ENCODE results near the gene TFB2M. TPM values are rescaled to one million over a fixed set of nuclear protein-coding genes. Genes with fewer than 3 reads are reported as not detected.
A peak's percentile ranks its signal among the peaks of the same experiment; 100 is the strongest.
"Not testable (repeated sequence)": the region's sequence is repeated elsewhere in the genome, so short reads cannot be mapped to it uniquely, and the experiment has no call there.

The TFB2M gene, protein sequence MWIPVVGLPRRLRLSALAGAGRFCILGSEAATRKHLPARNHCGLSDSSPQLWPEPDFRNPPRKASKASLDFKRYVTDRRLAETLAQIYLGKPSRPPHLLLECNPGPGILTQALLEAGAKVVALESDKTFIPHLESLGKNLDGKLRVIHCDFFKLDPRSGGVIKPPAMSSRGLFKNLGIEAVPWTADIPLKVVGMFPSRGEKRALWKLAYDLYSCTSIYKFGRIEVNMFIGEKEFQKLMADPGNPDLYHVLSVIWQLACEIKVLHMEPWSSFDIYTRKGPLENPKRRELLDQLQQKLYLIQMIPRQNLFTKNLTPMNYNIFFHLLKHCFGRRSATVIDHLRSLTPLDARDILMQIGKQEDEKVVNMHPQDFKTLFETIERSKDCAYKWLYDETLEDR
- total RNA-seq (2014; rRNA removed; shearing (Covaris generic)): 23.2 and 26.3 TPM in 2 replicates

DNA sequence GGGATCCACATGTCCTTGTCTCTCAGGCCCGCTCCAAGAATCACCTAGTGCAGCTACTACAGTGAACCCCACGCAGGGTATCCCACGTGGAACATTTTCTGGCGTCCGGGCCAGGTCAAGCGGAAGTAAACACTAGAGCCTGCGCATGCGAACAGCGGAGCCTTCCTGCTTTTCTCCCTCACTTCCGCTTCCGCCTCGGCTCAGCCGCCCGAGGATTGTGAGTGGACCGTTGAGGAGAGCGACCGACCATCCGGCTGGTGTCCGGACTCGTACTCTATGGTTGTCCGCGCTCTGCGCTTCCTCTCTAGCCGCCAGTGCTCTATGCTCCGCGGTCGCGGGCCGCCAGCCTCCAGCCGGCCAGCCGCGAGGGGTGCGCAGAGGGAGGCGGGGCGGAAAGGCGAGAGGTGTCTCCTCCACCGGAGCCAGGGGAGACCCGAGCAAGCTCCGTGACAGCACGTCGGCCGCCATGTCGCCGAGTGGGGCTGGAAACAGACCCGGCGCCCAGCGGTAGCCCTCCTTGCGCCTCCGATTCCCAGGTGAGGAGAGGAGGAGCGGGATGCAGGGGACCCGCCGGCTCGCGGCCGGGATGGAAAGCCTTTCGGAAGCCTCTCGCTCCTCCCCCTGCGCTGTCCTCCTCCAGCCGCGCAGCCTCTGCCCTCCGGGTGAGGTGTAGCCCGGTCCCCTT, at the start of gene TFB2M, which contains the start of gene CNST:
TFB2M (minus strand) TSS at position 134 of the 685 bp plus-strand sequence; CDS start at position 11, 123 bp downstream.
CNST (plus strand) TSS at position 329 of the 685 bp plus-strand sequence. CDS start 25,107 bp downstream, outside the sequence.
- DNase-seq (ENCODE audit: low spot score): peak; percentile 98

DNA sequence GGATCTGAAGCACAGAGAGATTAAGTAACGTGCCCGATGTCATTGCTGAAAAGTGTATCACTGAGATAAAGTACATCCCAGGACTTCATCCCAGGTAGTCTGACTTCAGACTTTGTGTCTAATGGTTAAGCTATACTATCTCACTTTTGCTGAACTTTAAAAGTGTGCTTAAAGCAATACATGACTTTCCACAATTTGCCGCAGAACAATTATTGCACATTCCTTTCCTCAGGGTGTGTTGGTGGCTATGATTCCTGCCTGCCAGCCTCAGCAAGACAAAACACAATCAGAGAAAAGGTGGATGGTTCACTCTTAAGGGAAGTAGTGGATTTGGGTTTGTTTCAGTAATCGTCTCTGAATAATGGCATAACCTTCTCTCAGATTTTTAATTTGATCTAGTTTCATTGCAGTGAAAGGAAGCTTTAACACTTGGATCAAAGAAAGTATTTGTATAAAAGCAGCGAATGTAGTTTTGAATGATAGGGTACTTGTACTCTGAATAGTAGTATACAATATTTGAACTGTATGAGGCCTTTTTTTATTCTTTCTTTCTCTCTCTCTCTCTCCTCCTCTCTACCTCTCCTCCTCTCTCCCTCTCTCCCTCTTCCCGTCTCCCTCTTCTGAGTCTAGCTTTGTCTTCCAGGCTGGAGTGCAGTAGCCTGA, 47.2 kb upstream of the TFB2M start:
- DNase-seq (ENCODE audit: low spot score): no peak

DNA sequence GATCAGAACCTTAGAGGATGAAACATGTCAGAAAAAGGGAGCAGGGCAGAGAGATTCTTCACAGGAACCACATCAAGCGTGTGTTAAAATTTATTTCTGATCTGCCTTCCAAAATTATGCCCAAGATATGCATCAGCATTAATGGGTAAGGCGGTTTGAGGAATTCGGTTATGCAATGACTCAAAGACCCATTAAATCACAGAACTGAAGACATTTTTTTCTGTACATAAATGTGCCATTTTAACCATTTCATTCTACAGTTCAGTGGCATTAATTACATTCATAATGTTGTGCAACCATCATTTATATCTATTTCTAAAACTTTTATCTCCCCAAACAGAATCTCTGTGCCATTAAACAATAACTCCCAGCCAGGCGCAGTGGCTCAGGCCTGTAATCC, 43.6 kb upstream of the TFB2M start:
- DNase-seq (ENCODE audit: low spot score): no peak

DNA sequence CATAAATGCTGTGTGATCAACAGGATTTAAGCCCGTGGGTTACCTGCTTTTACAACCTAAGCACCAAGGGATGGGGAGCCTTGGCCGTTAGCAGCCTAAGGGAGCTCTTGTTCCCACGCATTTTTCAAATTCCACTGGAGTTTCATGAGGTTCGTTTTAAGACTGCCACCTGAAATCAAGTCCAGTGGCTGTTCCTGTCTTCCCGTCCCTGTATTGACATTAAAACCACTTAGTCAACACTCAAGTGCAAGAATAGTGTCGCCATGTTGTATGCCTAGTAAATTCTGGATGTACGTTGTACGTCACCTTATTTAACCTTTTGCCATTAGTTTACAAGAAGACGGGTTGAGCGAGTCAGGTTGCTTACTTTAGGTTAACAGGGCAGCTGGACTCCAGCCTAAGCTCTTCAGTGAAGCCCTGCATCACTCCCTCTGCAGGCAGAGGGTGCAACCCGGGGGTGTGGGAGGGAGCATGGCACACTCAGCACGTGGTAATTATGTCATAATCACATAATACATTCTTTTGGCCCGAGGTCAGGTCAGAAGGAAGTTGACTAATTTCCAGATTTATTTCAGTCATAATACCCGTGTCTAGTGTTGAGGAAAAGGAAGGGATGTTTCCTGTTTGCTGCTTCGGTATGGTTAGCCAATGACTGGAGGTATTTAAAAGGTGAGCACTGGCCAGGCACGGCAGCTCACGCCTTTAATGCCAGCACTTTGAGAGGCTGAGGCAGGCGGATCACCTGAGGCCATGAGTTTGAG, 42.7 kb upstream of the TFB2M start:
- DNase-seq (ENCODE audit: low spot score): peak; percentile 82

DNA sequence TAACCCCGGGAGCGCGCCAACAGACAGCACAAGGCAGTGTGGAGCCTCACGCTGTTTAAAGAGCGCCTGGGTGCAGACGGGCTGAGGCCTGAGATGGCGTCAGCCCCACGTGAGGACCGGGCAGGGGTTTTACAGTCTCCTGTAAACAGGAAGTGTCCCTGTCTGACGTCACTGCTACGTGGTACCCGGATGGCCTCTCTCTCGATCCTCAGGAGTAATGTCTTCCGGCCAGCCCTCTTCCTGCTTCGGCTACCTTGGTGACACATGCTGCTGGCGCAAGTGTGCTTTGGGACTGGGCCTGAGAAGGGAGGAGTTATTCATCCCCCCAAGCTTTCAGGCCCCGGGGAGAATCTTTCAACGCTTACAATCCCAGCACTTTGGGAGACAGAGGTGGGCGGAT, 41.4 kb upstream of the TFB2M start:
- DNase-seq (ENCODE audit: low spot score): no peak

DNA sequence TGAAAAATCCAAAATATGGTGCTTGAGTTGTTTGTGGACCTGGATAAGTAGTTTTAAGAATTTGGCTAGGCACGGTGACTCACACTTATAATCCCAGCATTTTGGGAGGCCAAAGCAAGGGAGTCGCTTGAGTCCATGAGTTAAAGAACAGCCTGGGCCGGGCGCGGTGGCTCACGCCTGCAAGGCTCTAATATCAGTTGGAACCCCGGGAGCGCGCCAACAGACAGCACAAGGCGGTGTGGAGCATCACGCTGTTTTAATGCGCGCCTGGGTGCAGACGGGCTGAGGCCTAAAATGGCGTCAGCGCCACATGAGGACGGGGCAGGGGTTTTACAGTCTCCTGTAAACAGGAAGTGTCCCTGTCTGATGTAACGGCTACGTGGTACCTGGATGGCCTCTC, 39.2 kb upstream of the TFB2M start:
- DNase-seq (ENCODE audit: low spot score): not testable (repeated sequence)

DNA sequence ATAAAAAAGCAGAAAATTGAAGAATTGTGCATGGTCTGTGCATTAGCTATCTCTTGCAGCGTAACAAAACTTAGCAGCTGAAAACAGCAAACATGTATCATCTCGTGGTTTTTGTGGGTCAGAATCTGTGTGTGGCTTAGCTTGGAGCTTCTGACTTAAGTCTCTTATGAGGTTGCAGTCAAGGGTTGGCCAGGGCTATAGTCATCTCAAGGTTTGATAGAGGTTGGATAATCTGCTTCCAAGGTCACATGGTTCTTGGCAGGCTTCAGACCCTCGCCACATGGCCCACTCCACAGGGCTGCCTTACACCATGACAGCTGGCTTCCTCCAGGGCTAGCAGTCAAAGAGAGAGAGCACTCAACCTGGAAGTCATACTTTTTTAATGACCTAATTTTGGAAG, 36.1 kb upstream of the TFB2M start:
- DNase-seq (ENCODE audit: low spot score): no peak

DNA sequence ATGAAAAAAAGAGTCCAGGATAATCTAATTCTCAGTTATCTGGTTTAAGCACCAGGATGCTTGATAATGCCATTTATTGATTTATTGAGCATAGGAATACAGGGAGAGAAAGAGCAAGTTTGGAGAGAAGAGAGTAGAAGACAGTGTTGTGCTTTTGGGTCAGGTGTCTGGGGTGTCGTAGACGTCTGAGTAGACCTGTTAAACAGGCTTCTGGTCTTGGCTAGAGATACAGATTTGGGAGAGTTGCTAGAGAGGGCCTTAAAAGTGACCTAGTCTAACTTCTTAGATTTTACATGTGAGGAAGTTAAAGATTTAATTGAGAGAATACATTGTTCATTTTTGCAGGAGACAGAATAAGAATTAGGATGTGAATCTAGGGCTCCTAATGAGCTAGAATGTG, 34.5 kb upstream of the TFB2M start:
- no peak for DNase-seq (ENCODE audit: low spot score)

DNA sequence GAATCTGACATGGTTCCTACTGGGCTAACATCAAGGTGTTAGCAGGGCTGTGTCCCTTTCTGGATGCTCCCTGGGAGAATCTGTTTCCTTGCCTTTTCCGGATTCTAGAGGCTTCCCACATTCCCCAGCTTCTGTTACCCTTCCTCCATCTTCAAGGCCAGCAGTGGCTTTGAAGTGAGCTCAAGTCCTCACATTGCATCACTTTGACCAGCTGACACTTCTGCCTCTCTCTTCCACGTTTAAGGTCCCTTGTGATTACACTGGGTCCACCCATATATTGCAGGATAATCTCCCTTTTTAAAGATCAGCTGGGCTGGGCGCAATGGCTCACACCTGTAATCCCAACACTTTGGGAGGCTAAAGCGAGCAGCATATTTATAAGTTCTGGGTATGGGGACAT, 33.3 kb upstream of the TFB2M start:
- DNase-seq (ENCODE audit: low spot score): no peak

DNA sequence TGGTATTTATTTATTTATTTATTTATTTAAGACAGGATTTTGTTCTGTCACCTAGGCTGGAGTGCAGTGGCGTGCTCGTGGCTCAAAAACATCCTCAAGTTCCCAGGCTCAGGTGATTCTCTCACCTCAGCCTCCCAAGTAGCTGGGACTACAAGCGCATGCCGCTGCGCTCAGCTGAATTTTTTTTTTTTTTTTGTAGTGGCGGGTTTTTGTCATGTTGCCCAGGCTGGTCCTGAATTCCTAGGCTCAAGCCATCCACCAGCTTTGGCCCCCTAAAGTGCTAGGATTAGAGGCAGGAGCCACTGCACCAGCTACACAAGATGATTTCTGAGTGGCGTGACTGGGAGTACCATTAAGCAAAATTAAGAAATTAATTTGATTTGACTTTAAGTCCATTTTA, 31.9 kb upstream of the TFB2M start:
- DNase-seq (ENCODE audit: low spot score): no peak

DNA sequence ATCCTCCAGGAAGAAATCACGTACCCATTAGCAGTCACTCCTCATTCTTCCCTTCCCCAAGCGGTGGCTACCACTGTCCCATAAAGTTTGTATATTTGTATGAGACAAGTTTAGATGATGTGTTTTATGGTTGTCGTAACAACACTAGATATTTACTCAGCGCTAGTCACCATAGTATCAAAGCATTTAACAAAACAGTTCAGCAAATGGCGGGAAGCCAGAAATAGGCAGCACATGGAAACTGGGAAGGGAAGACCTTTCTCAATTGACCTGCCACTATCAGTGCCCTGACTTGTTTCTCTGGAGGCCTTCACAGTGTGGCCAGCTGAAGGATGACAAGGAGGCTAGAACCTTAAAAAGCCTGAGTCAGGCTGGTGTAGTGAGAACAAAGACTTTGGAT, 31.3 kb upstream of the TFB2M start:
- DNase-seq (ENCODE audit: low spot score): peak; percentile 48

DNA sequence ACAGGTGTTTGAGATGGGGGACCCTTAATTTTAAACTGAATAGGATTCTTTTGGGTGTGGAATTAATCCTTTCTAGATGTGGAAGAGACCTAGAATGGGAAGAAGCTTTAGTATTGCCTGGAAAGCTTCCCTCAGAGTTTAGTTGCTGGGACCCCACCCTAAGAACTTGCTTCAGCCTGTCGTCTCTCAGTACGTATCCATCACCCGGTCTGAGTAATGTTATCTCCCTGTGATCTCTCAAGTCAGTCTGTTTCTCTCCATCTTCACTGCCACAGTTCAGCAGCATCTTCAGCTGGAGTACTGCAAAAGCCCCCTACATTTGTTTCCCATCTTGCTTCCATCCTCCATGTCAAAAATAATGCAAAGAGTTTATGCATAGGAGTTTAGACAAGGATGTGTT, 29.1 kb upstream of the TFB2M start:
- no peak for DNase-seq (ENCODE audit: low spot score)

DNA sequence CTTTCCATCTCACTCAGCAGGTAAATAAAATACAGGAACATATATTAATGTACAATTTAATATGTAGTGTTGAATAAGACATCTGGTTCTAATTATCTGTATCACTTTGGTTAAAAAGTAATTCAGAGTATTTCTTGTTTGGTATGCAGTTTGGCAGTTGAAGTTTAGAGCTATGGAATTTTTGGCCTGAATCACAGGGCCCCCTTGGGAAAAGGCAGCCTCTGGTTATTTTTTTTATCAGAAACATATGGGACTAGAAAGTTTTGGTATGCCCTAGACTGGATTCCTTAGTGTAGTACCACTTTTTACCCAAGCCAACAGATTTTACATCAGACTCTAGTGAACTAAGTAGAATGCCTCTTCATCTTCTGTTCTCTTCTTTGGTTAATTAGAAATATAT, 26.6 kb upstream of the TFB2M start:
- no peak for DNase-seq (ENCODE audit: low spot score)

DNA sequence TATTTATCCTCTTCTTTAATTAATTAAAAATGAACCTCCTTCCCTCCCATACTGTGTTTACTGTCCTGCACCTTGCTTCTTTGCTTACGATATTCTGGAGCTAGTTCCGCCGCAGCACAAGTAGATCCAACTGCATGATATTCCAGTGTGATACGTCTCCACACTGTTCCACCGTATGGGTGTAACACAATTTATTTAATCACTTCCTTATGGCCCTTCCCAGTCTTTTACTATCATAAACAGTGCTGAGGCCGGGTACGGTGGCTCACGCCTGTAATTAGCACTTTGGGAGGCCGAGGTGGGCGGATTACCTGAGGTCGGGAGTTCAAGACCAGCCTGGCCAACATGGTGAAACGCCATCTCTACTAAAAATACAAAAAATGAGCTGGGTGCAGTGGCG, 25.9 kb upstream of the TFB2M start:
- no peak for DNase-seq (ENCODE audit: low spot score)

DNA sequence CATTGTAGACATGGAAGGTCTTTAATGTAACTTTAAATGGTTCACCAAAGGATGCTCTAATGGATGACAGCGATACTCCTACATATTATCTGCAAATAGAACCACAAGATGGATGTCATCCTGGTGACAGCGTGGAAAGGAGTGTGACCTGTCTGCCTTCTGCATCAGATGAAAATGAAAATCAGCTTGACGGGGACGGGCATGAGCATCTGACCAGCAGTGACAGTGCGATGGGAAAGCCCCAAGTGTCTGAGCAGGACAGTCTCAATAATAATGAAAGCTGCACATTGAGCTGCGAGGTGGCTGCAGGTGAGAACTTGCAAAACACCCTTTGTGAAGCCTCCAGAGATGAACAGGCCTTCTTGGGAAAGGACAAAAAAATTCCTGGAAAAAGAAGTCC, 25.4 kb upstream of the TFB2M start:
- DNase-seq (ENCODE audit: low spot score): no peak

DNA sequence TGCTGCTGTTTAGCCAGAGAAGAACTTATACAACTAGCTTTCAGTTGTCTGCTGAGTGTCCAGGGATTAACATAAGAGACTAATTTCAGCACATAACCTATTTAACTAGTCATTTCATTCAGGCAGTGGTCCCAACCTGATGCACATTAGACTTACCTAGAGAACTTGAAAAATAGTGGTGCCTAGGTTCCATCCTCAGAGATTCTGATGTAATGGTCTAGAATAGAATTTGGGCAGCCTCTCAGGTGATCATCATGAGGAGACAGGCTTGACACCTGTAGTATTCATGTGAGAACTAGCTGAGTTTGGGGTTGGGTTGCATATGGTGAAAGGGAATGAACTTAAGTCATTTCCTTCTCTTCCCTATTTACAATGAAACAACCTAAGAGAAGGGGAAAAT, 25.0 kb upstream of the TFB2M start:
- DNase-seq (ENCODE audit: low spot score): no peak

DNA sequence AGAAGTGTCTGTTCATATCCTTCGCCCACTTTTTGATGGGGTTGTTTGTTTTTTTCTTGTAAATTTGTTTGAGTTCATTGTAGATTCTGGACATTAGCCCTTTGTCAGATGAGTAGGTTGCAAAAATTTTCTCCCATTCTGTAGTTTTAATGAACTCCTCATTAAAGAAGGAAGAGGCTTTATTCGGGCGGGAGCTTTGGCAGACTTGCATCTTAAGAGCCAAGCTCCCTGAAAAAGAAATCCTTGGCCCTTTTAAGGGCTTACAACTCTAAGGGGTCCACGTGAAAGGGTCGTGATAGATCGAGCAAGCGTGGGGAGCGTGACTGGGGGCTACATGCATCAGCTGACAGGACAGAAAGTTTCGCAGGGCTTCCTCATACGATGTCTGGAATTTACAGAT, 23.9 kb upstream of the TFB2M start:
- DNase-seq (ENCODE audit: low spot score): not testable (repeated sequence)

DNA sequence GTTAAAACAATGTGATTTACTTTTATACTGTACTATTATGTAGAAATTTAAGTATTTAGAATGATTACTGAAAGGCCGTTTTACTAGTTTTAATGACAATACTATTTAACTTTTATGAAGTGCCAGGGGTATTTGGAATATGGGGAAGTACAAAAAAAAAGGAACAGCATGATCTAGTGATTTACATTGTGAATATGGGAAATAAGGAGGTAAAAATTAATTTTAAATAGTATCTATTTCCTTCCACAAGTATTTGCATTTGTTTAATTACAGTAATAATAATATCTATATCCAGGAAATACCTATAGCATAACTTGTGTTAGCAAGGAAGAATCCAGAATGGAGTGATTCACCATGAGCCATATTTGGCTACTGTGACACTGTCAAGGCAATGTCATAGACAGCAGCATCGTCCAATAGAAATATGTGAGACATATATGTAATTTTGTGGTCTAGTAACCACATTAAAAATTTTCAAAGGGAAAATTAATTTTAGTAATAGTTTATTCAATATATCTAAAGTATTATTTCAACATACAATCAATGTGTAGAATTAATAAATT, 22.2 kb upstream of the TFB2M start:
- DNase-seq (ENCODE audit: low spot score): no peak

DNA sequence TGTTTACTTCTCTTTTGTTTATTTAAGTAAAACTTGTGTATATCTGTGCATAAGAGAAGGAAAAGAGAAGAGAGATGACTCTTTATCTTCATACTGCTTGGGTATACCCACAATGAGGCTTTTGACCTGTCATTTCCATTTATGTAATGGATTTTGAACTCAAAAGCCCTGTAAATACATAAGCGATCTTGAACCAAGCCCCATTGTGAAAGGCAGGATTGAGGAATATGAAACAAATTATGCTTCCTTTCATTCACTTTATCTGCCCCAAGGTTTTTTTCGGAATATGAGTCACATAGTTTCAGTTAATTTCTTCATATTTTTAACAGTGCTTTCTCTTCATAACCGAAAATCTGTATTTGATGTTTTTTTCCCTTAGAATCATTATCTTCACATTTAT, 21.5 kb upstream of the TFB2M start:
- no peak for DNase-seq (ENCODE audit: low spot score)

DNA sequence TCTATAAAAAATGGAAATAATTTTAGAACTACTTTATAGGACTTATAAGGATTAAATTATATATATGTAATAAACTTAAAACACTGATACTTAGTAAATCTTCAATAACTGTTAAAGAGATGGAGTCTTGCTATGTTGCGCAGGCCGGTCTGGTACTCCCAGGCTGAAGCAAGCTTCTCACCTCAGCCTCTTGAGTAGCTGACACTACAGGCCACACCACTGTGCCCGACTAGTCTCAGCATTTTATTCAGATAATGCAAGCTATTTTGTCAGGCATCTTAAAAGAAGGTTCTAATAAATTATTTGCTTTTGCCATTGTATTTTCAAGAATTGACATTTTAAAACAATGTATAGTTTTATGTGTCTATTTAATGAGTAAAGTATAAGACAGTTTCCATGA, 21.0 kb upstream of the TFB2M start:
- DNase-seq (ENCODE audit: low spot score): no peak

DNA sequence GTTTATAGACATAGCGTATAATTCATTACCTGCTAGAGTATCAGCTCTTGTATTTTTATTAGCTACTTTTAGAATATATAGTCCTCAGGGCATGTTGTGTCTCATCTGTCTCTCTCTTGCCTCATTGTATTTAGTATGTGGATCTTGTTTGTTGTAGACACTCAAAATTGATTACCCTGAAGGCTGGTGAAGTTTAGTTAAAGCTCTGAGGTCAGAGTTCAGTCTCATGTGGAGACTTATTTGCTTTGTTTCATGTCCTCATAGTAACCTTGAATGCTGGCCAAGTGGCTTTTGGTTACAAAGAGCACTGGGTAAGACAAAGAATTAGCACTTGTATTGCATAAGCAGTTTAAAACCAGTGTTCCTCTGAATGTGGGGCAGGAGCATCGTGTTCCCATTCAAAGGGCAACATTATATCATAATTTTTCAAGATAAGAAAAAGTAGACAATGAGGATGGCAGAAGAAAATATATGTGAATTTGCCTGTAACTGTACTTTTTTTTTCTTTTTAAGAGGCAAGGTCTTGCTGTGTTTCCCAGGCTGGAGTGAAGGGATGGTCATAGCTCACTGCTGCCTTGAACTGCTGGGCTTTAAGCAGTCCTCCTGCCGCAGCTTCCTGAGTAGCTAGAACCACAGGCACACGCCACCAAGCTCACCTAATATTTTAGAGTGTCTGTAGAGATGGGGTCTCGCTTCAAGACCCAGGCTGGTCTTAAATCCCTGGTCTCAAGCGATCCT, 17.6 kb upstream of the TFB2M start:
- DNase-seq (ENCODE audit: low spot score): peak; percentile 49

Data from H4 (cell line).